ENCODE data around the gene PKIB.

The PKIB gene

GRCh38 chr6:122571888-122572287 lies 38.3 kb upstream of the PKIB start:
- Histone ChIP-seq H4K20me1 (ENCODE audit: insufficient read depth, low read length) (no peaks in the 10 kb centered on the region), H2AFZ (ENCODE audit: low read depth, low read length) (no peak overlapping the region), H3K36me3 (ENCODE audit: insufficient read depth, low read length) (no peaks in the 10 kb centered on the region), H3K4me2 (ENCODE audit: insufficient read depth, low read length) (no peak overlapping the region), H3K27me3 (ENCODE audit: insufficient read depth, low read length, poor library complexity) (no peaks in the 10 kb centered on the region), H3K4me1 (ENCODE audit: insufficient read depth, low read length) (no peaks in the 10 kb centered on the region), H3K9me3 (ENCODE audit: insufficient read depth, low read length, severe bottlenecking) (no peaks in the 10 kb centered on the region), H3K9ac (ENCODE audit: low read depth, low read length) (no peak overlapping the region), H3K79me2 (ENCODE audit: insufficient read depth, low read length) (no peaks in the 10 kb centered on the region), H3K27ac (ENCODE audit: low read length) (no peak overlapping the region), H3K4me3 (ENCODE audit: low read depth in 1 of 2, low read length in 2 of 2) (no peak overlapping the region)
- ATAC-seq (ENCODE audit: insufficient read depth, low read depth) = no peak
- no peak for DNase-seq
- TF ChIP-seq CTCF (IDR thresholded peaks at IDR 0.05; ENCODE audit: borderline replicate concordance, extremely low read depth, low read length, poor library complexity, severe bottlenecking) = no peak
- TF ChIP-seq EZH2 (IDR thresholded peaks at IDR 0.05; ENCODE audit: borderline replicate concordance, low read depth, low read length, severe bottlenecking) = no peak

GRCh38 chr6:122576888-122577287 lies 33.3 kb upstream of the PKIB start:
- Histone ChIP-seq H3K27me3 (ENCODE audit: insufficient read depth, low read length, poor library complexity) (no peaks in the 10 kb centered on the region), H4K20me1 (ENCODE audit: insufficient read depth, low read length) (no peaks in the 10 kb centered on the region), H3K36me3 (ENCODE audit: insufficient read depth, low read length) (no peaks in the 10 kb centered on the region), H2AFZ (ENCODE audit: low read depth, low read length) (no peak overlapping the region), H3K27ac (ENCODE audit: low read length) (no peak overlapping the region), H3K4me2 (ENCODE audit: insufficient read depth, low read length) (no peak overlapping the region), H3K4me3 (ENCODE audit: low read depth in 1 of 2, low read length in 2 of 2) (no peak overlapping the region), H3K9ac (ENCODE audit: low read depth, low read length) (no peak overlapping the region), H3K4me1 (ENCODE audit: insufficient read depth, low read length) (no peaks in the 10 kb centered on the region), H3K79me2 (ENCODE audit: insufficient read depth, low read length) (no peaks in the 10 kb centered on the region), H3K9me3 (ENCODE audit: insufficient read depth, low read length, severe bottlenecking) (no peaks in the 10 kb centered on the region)
- DNase-seq (no peak), ATAC-seq (ENCODE audit: insufficient read depth, low read depth) (no peak)
- TF ChIP-seq CTCF (IDR thresholded peaks at IDR 0.05; ENCODE audit: borderline replicate concordance, extremely low read depth, low read length, poor library complexity, severe bottlenecking) (no peak), EZH2 (IDR thresholded peaks at IDR 0.05; ENCODE audit: borderline replicate concordance, low read depth, low read length, severe bottlenecking) (no peak)

- no peak overlapping the region for H3K9ac ChIP-seq (ENCODE audit: low read depth, low read length)
- no peaks in the 10 kb centered on the region for H3K27me3 ChIP-seq (ENCODE audit: insufficient read depth, low read length, poor library complexity)
- DNase-seq (no peak), ATAC-seq (ENCODE audit: insufficient read depth, low read depth) (no peak)
- H3K9me3 ChIP-seq (ENCODE audit: insufficient read depth, low read length, severe bottlenecking) = no peaks in the 10 kb centered on the region
- H3K4me1 ChIP-seq (ENCODE audit: insufficient read depth, low read length) = no peaks in the 10 kb centered on the region
- no peaks in the 10 kb centered on the region for H3K79me2 ChIP-seq (ENCODE audit: insufficient read depth, low read length)
- no peak overlapping the region for H3K4me2 ChIP-seq (ENCODE audit: insufficient read depth, low read length)
- no peaks in the 10 kb centered on the region for H3K36me3 ChIP-seq (ENCODE audit: insufficient read depth, low read length)
- H3K4me3 ChIP-seq (ENCODE audit: low read depth in 1 of 2, low read length in 2 of 2) = no peak overlapping the region
- no peaks in the 10 kb centered on the region for H4K20me1 ChIP-seq (ENCODE audit: insufficient read depth, low read length)
- TF ChIP-seq EZH2 (IDR thresholded peaks at IDR 0.05; ENCODE audit: borderline replicate concordance, low read depth, low read length, severe bottlenecking) = no peak
- no peak for TF ChIP-seq CTCF (IDR thresholded peaks at IDR 0.05; ENCODE audit: borderline replicate concordance, extremely low read depth, low read length, poor library complexity, severe bottlenecking)
- no peak overlapping the region for H2AFZ ChIP-seq (ENCODE audit: low read depth, low read length)
- no peak overlapping the region for H3K27ac ChIP-seq (ENCODE audit: low read length)
These were observed 31.2 kb upstream of the PKIB start for GRCh38 chr6:122578961-122579360.

- no peak for DNase-seq
These were observed 29.5 kb upstream of the PKIB start for GRCh38 chr6:122580737-122581136.

More at GRCh38 chr6:122580737-122581136, 29.5 kb upstream of the PKIB start:
- Histone ChIP-seq H3K36me3 (ENCODE audit: insufficient read depth, low read length) (no peaks in the 10 kb centered on the region), H2AFZ (ENCODE audit: low read depth, low read length) (no peak overlapping the region), H4K20me1 (ENCODE audit: insufficient read depth, low read length) (no peaks in the 10 kb centered on the region), H3K4me3 (ENCODE audit: low read depth in 1 of 2, low read length in 2 of 2) (no peak overlapping the region; a peak in 1 of 4 replicates), H3K9ac (ENCODE audit: low read depth, low read length) (no peak overlapping the region), H3K27me3 (ENCODE audit: insufficient read depth, low read length, poor library complexity) (no peaks in the 10 kb centered on the region), H3K4me1 (ENCODE audit: insufficient read depth, low read length) (no peaks in the 10 kb centered on the region), H3K9me3 (ENCODE audit: insufficient read depth, low read length, severe bottlenecking) (no peaks in the 10 kb centered on the region), H3K79me2 (ENCODE audit: insufficient read depth, low read length) (no peaks in the 10 kb centered on the region), H3K27ac (ENCODE audit: low read length) (no peak overlapping the region), H3K4me2 (ENCODE audit: insufficient read depth, low read length) (no peak overlapping the region)
- ATAC-seq (ENCODE audit: insufficient read depth, low read depth) = no peak
- no peak for TF ChIP-seq EZH2 (IDR thresholded peaks at IDR 0.05; ENCODE audit: borderline replicate concordance, low read depth, low read length, severe bottlenecking)
- no peak for TF ChIP-seq CTCF (IDR thresholded peaks at IDR 0.05; ENCODE audit: borderline replicate concordance, extremely low read depth, low read length, poor library complexity, severe bottlenecking)

Data from DND-41 (cell line).